BE2C (cell line): ENCODE measurements around the gene WWOX.
"Not testable (repeated sequence)": the region's sequence is repeated elsewhere in the genome, so short reads cannot be mapped to it uniquely, and the experiment has no call there.

Experiments used
- DNase-seq: peaks from one replicate; pipeline ENCODE4 v3.0.0-alpha.2; 2020
- H3K27me3 ChIP-seq: fragments of 250-450 bp; sonication (Bioruptor Pico); 2 replicates; pipeline ENCODE4 v1.5.1; 2020; ENCODE audit warnings: mild to moderate bottlenecking
- H3K36me3 ChIP-seq: fragments of 250-450 bp; sonication (Bioruptor Pico); 2 replicates; pipeline ENCODE4 v1.5.1; 2020; ENCODE audit warnings: mild to moderate bottlenecking
- H3K4me1 ChIP-seq: fragments of 250-450 bp; sonication (Bioruptor Pico); 2 replicates; pipeline ENCODE4 v1.5.1; 2020
- H3K4me3 ChIP-seq: 2 replicates; pipeline ENCODE4 v1.5.1; 2011; ENCODE audit warnings: low read depth, low read length
- H3K9me3 ChIP-seq: fragments of 250-450 bp; sonication (Bioruptor Pico); 2 replicates; pipeline ENCODE4 v1.5.1; 2020
- CTCF ChIP-seq: IDR thresholded peaks from 2 replicates; pipeline ENCODE4 v1.5.1; 2012; ENCODE audit warnings: mild to moderate bottlenecking, low read depth, low read length

The WWOX gene

GRCh38 chr16:78505544-78506366 lies 406.3 kb downstream of the WWOX start:
- Histone ChIP-seq H3K4me3 (no peak overlapping the region), H3K9me3 (no peaks in the 10 kb centered on the region), H3K4me1 (no peaks in the 10 kb centered on the region), H3K27me3 (no peaks in the 10 kb centered on the region), H3K36me3 (no peaks in the 10 kb centered on the region)
- TF ChIP-seq CTCF = no peak
- no peak for DNase-seq

- DNase-seq = no peak
- Histone ChIP-seq H3K4me1 (no peaks in the 10 kb centered on the region), H3K4me3 (no peak overlapping the region), H3K36me3 (no peaks in the 10 kb centered on the region), H3K9me3 (no peaks in the 10 kb centered on the region), H3K27me3 (no peaks in the 10 kb centered on the region)
- no peak for TF ChIP-seq CTCF
Observed at GRCh38 chr16:78506367-78507193, 407.1 kb downstream of the WWOX start.

GRCh38 chr16:78507576-78507975 lies 408.1 kb downstream of the WWOX start:
- TF ChIP-seq CTCF = no peak
- no peaks in the 10 kb centered on the region for H3K36me3 ChIP-seq
- DNase-seq = no peak

GRCh38 chr16:78509965-78510364 lies 410.5 kb downstream of the WWOX start:
- Histone ChIP-seq H3K36me3 (no peaks in the 10 kb centered on the region), H3K4me1 (no peaks in the 10 kb centered on the region), H3K9me3 (no peaks in the 10 kb centered on the region), H3K4me3 (no peak overlapping the region), H3K27me3 (no peaks in the 10 kb centered on the region)
- no peak for TF ChIP-seq CTCF
- DNase-seq = no peak

More at GRCh38 chr16:78507576-78507975, 408.1 kb downstream of the WWOX start:
- Histone ChIP-seq H3K27me3 (no peaks in the 10 kb centered on the region), H3K4me3 (no peak overlapping the region), H3K4me1 (no peaks in the 10 kb centered on the region), H3K9me3 (no peaks in the 10 kb centered on the region)

- Histone ChIP-seq H3K4me3 (no peak overlapping the region), H3K27me3 (no peaks in the 10 kb centered on the region), H3K36me3 (no peaks in the 10 kb centered on the region), H3K9me3 (no peaks in the 10 kb centered on the region), H3K4me1 (no peaks in the 10 kb centered on the region)
- no peak for TF ChIP-seq CTCF
- no peak for DNase-seq
Observed at GRCh38 chr16:78510496-78510895, 411.0 kb downstream of the WWOX start.

- no peaks in the 10 kb centered on the region for H3K4me1 ChIP-seq
- no peak for DNase-seq
- no peak for TF ChIP-seq CTCF
Observed at GRCh38 chr16:78513838-78514237, 414.4 kb downstream of the WWOX start.

GRCh38 chr16:78514888-78515287 lies 415.4 kb downstream of the WWOX start:
- not testable (repeated sequence) for H3K27me3 ChIP-seq, H3K4me1 ChIP-seq, H3K9me3 ChIP-seq, H3K36me3 ChIP-seq, DNase-seq, H3K4me3 ChIP-seq

More at GRCh38 chr16:78513838-78514237, 414.4 kb downstream of the WWOX start:
- Histone ChIP-seq H3K4me3 (no peak overlapping the region), H3K27me3 (no peaks in the 10 kb centered on the region), H3K9me3 (no peaks in the 10 kb centered on the region), H3K36me3 (no peaks in the 10 kb centered on the region)
